Tongue (tissue), 2 donors: ENCODE measurements around the gene NELFA. TPM values are rescaled to one million over a fixed set of nuclear protein-coding genes. Genes with fewer than 3 reads are reported as not detected.
"Not testable (repeated sequence)": the region's sequence is repeated elsewhere in the genome, so short reads cannot be mapped to it uniquely, and the experiment has no call there.

Experiments used
- DNase-seq: peaks from one replicate; pipeline ENCODE4 v3.0.0-alpha.2; 2015
- total RNA-seq: library from RNA; depleted of rRNA; stranded (reverse); fragments of >200 nt; gene quantifications from one replicate; pipeline ENCODE4 v1.2.3, GENCODE V29; 2014

NELFA gene
- total RNA-seq, 1 donor from 2014 or later: 33.1 TPM

GRCh38 chr4:2040391-2041238, 31.8 kb upstream of the NELFA start:
- no peak for DNase-seq

DNA sequence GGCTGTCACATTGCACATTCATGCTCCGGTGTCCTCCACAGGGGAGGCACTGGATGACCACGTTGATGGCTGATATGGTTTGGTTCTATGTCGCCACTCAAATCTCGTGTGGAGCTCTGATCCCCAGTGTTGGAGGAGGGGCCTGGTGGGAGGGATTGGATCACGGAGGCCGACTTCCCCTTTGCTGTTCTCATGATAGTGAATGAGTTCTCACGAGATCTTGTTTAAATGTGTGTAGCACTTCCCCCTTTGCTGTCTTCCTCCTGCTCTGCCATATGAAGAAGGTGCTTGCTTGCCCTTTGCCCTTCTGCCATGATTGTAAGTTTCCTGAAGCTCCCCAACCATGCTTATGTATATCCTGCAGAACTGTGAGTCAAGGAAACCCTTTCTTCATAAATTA, 28.1 kb upstream of the NELFA start:
- DNase-seq: no peak

- DNase-seq: no peak
These were observed 27.6 kb upstream of the NELFA start for GRCh38 chr4:2036327-2036726.

GRCh38 chr4:2031161-2031560, 22.4 kb upstream of the NELFA start:
- DNase-seq: not testable (repeated sequence)

GRCh38 chr4:2027120-2027519, 18.3 kb upstream of the NELFA start:
- DNase-seq: not testable (repeated sequence)

DNA sequence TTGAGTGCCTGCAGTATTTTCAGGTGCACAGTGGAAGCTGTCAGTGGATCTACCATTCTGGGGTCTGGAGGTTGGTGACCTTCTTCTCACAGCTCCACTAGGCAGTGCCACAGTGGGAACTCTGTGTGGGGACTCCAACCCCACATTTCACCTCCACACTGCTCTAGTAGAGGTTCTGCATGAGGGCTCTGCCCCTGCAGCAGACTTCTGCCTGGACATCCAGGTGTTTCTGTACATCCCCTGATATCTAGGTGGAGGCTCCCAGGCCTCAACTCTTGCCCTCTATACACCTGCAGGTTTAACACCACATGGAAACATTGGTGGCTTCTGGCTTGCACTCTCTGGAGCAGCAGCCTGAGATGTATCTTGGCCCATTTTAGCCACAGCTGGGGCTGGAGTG, 17.0 kb upstream of the NELFA start:
- no peak for DNase-seq

DNA sequence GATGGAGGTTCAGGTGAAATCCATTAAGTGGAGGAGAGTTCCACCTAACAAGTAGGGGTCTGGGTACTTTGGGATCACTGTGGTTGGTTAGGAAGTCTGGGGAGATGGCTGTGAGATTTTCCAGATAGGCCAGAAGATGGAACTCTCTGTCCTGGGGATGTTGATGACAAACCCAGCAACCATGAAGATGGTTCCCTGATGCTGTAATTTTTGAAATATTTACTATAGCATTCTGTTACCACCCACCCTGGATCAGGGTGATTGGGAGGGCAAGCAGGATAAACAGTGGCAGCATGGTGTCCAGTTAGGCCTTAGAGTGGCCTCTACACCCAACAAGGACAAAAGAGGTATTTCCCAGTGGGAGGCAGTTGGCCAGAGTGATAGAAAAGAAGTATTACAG, 15.9 kb upstream of the NELFA start:
- no peak for DNase-seq

- not testable (repeated sequence) for DNase-seq
These were observed 12.7 kb upstream of the NELFA start for GRCh38 chr4:2021358-2022018.

GRCh38 chr4:2015008-2015407, 6.2 kb upstream of the NELFA start:
- DNase-seq: no peak

DNA sequence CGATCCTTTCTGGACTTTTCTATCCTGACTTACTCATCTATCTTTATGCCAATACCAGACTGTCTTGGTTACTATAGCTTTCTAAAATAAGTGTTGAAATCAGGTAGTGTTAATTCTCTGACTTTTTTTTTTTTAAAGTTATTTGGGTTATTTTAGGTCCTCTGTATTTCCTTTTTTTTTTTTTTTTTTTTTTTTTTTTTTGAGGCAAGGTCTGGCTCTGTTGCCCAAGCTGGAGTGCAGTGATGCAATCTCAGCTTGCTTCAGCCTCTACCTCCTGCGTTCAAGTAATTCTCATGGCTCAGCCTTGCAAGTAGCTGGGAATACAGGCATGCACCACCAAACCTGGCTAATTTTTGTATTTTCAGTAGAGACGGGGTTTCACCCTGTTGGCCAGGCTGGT, 2.8 kb upstream of the NELFA start:
- no peak for DNase-seq

GRCh38 chr4:2009651-2010233, 968 bp upstream of the NELFA start:
- DNase-seq: peak; percentile 65

DNA sequence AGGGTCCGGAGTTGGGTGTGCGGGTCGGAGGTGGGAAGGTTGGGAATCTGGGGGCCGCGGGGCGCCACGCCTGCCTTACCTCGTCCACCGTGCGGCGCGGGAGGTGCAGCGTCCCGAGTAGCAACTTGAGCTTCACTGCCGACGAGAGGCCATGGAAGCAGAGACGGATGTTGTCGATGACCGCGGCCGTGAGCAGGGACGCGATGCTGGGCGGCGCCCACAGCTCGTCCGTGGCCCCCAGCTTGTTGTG, 178 bp downstream of the NELFA start:
- no peak for DNase-seq

DNA sequence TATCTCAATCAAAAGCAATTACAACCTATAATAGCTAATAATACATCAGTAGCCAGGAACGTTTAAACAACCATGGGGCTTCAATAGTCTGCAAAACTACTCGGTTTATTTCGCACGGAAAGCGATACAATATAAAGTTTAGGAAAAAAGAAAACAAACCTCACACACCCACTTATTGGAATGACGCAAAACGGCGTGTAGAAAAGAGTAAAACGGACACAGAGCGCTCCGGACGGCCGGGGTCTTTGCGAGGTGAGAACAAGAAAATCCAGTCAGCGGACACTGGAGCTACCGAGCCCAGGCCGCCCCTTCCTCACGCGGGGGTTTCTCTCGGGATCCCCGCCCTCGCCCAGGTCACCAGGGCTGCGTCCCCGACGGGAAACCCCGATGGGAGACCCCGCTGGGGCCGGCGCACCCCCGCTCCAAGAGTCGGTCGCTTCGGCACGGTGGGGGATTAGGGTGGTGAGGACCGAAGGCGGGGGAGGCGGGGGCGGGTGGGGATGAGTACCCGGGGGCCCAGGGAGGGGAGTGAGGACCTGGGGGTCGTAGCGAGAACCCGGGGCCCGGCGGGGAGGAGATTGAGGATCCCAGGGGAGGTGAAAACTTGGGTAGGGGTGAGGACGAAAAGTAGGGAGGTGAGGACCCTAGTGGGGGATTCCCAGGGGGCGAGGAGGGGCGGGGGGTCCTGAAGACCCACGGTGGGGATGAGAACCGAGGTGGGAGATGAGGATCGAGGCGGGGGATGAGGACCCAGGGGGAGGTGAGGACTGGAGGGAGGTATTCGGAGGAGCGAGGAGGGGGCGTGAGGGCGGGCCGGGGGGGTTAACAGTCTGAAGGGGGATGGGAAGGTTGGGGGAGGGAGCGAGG, 737 bp downstream of the NELFA start:
- peak; percentile 17 for DNase-seq

DNA sequence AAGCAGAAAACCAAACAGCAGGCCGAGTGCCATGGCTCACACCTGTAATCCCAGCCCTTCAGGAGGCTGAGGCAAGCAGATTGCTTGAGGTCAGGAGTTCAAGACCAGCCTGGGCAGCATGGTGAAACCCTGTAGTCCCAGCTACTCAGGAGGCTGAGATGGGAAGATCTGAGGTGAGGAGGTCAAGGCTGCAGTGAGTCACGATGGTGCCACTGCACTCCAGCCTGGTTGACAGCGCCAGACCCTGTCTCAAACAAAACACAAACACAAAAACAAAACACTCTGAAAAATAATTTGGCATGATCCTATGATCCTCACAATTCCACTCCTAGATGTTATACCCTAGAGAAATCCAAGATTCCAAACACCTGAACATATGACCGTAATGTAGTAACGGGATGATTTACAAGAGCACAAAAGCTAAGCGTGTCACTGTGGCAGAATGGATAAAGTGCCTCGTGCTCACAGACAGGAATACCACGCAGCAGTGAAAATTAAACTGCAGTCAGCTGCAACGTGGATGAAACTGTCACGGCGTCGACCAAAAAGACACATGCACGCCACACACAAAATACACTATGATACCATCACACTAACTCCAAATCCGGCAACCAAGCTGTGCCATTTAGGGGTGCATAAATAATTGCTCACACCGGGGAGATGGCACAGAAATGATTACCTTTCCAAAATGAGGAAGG, 1.7 kb downstream of the NELFA start:
- DNase-seq: no peak

DNA sequence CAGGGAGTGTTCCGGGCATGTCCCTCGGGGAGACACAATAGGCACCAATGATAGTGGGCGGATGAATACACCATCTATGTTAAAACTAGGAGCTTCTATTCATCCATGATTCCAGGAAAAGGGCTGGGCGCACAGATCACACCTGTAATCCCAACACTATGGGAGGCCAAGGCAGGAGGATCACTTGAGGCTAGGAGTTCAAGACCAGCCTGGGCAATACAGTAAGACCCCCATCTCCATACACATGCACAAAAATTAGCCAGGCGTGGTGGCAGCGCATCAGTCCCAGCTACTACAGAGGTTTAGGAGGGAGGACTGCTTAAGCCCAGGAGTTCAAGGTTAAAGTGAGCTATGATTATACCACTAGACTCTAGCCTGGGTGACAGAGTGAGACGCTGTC, 2.4 kb downstream of the NELFA start:
- no peak for DNase-seq

DNA sequence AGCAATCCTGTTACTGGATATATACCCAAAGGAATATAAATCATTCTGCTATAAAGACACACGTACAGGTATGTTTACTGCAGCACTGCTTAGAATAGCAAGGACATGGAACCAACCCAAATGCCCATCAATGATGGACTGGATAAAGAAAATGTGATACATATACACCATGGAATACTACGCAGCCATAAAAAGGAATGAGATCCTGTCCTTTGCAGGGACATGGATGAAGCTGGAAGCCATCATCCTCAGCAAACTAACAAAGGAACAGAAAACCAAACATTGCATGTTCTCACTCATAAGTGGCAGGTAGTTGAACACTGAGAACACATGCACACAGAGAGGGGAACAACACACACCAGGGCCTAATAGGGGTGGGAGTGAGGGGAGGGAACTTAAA, 5.4 kb downstream of the NELFA start:
- DNase-seq: not testable (repeated sequence)

DNA sequence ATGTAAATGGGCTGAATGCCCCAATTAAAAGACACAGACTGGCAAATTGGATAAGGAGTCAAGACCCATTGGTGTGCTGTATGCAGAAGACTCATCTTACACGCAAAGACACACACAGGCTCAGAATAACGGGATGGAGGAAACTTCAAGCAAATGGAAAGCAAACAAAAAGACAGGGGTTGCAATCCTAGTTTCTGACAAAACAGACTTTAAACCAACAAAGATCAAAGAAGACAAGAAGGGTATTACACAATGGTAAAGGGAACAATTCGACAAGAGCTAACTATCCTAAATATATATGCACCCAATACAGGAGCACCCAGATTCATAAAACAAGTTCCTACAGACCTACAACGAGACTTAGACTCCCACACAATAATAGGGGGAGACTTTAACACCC, 9.5 kb downstream of the NELFA start:
- not testable (repeated sequence) for DNase-seq

- DNase-seq: no peak
These were observed 10.5 kb downstream of the NELFA start for GRCh38 chr4:1998296-1998695.

DNA sequence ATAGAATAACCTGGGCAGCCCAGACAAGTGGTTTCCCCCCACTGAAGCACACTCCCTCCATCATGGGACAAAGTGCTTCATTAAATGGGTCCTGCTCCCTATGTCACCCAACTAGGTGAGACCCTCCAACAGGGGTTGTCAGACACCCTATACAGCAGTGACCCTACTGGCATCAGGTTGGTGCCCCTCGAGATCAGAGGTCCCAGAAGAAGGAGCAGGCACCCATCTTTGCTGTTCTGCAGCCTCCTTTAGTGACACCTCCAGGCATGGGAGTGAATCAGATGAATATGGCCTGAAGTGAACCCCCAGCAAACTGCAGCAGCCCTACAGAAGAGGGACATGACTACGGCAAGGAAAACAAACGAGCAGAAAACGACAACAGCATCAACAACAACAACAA, 11.1 kb downstream of the NELFA start:
- DNase-seq: no peak

DNA sequence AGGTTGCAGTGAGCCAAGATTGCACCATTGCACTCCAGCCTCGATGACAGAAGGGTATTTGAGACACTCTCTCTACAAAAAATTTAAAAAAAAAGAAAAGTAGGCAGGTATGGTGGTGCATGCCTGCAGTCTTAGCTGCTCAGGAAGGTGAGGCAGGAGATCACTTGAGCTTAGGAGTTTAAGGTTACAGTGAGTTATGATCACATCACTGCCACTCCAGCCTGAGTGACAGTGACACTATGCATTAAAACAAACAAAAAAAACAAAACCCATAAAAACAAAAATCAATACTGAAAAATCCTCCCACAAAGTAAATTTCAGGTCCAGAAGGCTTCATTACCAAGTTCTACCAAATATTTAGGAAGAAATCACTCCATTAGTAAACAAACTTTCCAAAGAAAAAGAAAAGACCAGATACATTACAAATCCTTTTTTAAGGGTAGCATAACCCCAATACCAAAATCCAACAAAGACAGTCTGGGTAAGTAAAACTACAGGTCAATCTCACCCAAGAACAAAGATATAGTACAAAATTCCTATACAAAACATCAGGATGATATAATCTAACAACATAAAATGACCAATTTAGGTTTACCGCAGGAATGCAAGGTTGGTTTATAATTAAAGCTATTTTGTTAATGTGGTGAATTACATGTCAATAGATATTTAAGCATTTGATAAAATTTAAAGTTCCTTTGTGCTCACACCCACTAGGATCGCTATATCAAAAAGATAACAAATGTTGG, 11.7 kb downstream of the NELFA start:
- DNase-seq: no peak

DNA sequence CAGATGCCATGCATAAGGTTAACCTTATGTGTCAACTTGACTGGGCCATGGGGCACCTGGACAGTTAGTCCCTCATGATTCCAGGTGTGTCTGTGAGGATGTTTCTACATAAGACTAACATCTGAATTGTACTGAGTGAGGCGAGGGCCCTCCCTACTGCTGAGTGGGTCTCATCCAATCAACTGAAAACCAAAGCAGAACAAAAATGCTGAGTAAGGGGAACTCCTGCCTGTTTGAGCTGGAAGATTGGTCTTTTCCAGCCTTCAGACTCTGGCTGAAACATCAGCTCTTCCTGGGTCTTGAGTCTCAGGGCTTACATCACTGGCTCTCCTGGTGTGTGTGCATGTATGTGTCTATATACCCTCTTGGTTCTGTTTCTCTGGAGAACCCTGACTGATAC, 13.8 kb downstream of the NELFA start:
- DNase-seq: no peak
